ENCODE data around the gene CES3.

DNA sequence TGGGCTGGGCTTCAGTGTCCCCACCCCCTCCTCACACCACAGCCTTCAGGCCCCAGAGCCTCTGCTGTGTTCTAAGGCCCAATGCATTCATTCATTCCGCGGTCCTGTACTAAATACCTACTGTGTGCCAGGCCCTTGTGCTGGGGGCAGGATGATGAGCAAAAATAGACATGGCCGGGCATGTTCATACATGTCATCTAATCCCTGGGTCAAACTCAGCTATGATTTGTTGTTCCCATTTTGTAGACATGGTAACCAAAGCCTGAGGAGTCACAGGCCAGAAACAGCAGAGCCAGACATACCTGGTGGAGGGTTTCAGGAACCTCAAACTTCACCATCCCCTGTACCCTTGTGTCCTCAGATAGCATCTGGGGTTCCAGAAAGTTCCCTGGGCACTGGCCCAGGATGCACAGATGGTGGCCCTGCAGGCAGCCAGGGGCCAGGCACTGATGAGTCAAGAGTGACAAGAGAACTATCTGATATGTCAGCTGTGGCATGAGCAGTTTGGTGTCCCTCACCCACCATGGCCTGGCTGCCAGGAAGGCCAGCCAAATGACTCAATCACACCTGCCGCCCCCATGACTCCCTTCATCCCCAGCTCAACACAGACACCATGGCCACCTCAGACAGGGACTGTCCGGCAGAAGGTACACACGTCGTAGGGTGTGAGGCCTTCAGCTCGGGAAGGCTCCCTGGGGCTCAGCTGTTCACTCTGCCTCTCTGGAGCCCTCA is 33.0 kb upstream of the CES3 start:
- TF ChIP-seq SUZ12 (IDR thresholded peaks at IDR 0.05) (no peak), FOXM1 (IDR thresholded peaks at IDR 0.05; ENCODE audit: borderline replicate concordance) (no peak), SP1 (IDR thresholded peaks at IDR 0.05) (no peak), ZNF384 (IDR thresholded peaks at IDR 0.05) (no peak), BHLHE40 (IDR thresholded peaks at IDR 0.05; ENCODE audit: borderline replicate concordance) (no peak), FOXA1 (IDR thresholded peaks at IDR 0.05) (no peak), ELF4 (IDR thresholded peaks at IDR 0.05) (no peak), TARDBP (IDR thresholded peaks at IDR 0.05) (no peak)
- TF ChIP-seq, protein P1, sequence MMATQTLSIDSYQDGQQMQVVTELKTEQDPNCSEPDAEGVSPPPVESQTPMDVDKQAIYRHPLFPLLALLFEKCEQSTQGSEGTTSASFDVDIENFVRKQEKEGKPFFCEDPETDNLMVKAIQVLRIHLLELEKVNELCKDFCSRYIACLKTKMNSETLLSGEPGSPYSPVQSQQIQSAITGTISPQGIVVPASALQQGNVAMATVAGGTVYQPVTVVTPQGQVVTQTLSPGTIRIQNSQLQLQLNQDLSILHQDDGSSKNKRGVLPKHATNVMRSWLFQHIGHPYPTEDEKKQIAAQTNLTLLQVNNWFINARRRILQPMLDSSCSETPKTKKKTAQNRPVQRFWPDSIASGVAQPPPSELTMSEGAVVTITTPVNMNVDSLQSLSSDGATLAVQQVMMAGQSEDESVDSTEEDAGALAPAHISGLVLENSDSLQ (IDR thresholded peaks at IDR 0.05) = no peak
